GM12891 (cell line): ENCODE data around the gene OPCML.

ENCODE experiments used
- DNase-seq: peaks from one replicate; pipeline ENCODE4 v3.0.0; 2011; ENCODE audit warnings: low spot score; ENCODE audit not compliant: insufficient read length
- FAIRE-seq: peaks from 2 replicates; lab custom pipeline; 2011; peaks lifted over from hg19 to GRCh38; lab: Jason Lieb, UNC
- PAX5 ChIP-seq: IDR thresholded peaks from 2 replicates; pipeline ENCODE4 v1.6.1; 2011; ENCODE audit warnings: low read length, moderate library complexity, mild to moderate bottlenecking; ENCODE audit not compliant: insufficient read depth, severe bottlenecking
- POLR2A ChIP-seq: IDR thresholded peaks from 2 replicates; pipeline ENCODE4 v1.6.1; 2011; ENCODE audit warnings: low read depth, low read length, control low read depth
- POLR2AphosphoS5 ChIP-seq: IDR thresholded peaks from 2 replicates; pipeline ENCODE4 v1.6.1; 2011; ENCODE audit warnings: low read depth, low read length, control low read depth
- POU2F2 ChIP-seq: IDR thresholded peaks from 2 replicates; pipeline ENCODE4 v1.6.1; 2011; ENCODE audit warnings: low read depth, mild to moderate bottlenecking, control low read depth, low read length, moderate library complexity
- SPI1 ChIP-seq: IDR thresholded peaks from 2 replicates; pipeline ENCODE4 v1.6.1; 2011; ENCODE audit warnings: low read depth, low read length, control low read depth
- TAF1 ChIP-seq: IDR thresholded peaks from 2 replicates; pipeline ENCODE4 v1.6.1; 2011; ENCODE audit warnings: low read depth, low read length, control low read depth

The OPCML gene

DNA sequence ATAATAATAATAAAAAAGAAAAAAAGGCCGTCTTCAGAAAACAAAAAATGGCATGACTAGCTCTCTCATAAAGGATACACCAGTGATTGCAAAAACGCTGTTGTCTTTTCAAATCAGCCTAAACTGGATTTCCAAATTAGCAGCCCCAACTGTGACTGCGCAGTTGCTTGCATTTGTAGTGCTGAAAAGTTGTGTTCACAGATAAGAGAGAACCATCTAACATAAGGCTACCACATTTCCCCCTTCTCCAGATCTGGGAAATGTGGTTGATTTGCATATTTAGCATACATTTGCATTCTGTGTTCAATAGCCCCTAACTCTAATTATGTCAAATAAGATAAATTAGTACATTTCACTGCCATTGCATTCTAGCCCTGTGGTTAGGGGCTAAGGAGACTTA is 650.7 kb downstream of the OPCML start:
- TF ChIP-seq SPI1 (no peak), POLR2AphosphoS5 (no peak), PAX5 (no peak), TAF1 (no peak), POU2F2 (no peak)
- FAIRE-seq: no peak
- no peak for DNase-seq

DNA sequence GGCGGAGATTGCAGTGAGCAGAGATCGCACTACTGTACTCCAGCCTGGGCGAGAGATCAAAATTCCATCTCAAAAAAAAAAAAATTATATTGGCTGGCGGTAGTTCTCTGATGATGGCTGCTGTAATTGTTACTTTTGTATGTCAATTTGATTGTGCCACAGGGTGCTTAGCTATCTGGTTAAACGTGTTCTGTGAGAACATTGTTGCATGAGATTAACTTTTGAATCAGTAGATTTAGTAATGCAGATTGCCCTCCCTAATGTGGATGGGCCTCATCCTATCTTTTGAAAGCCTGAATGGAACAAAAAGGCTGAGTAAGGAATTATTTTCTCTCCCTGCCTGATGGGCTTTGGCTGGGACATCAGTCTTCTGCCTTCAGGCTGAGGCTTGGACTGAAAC is 654.2 kb downstream of the OPCML start:
- no peak for DNase-seq
- no peak for TF ChIP-seq TAF1
- TF ChIP-seq POLR2AphosphoS5: no peak
- TF ChIP-seq PAX5: no peak
- no peak for TF ChIP-seq POU2F2
- no peak for TF ChIP-seq SPI1
- TF ChIP-seq POLR2A: no peak
- FAIRE-seq: no peak

DNA sequence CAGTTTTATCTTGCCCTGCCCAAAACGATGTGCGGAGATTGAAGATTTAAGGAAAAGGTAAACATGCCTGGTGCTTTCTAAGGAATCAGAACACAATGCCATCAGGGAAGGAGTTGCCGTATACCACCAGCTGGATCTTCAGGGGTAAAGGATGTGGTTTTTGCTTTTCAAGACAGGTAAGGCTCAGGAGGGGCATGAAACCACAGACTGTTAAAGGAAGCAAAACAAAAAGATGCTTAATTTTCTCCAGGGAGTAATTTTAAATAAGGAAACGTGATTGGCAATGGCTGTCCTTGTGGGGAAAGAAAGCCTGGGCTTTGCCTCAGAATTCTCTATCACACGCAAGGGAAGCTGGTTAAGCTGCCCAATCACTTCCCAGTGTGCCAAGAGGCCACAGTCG is 655.6 kb downstream of the OPCML start:
- no peak for TF ChIP-seq TAF1
- no peak for TF ChIP-seq POLR2AphosphoS5
- TF ChIP-seq SPI1: no peak
- no peak for TF ChIP-seq POLR2A
- TF ChIP-seq PAX5: no peak
- TF ChIP-seq POU2F2: no peak
- DNase-seq: no peak
- no peak for FAIRE-seq

DNA sequence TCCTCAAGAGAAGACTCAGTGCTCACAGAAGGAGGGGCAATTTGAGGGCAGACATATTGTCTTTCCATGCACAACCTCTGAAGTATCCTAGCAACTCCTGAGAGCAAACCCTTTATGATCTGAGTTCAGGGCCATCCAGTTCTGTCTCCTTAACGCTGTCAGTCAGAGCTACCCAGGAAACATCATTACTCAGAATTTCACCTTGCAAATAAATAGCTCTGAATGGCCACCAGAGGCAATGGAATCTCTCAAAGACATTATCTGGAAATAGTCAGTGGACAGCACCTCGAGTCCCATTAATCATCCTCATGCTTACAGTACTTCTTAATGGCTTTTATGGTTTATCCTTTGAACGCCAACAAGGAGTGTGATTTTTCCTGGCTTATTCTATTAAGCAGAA is 656.1 kb downstream of the OPCML start:
- TF ChIP-seq POLR2AphosphoS5 (no peak), POU2F2 (no peak), POLR2A (no peak), PAX5 (no peak), SPI1 (no peak), TAF1 (no peak)
- FAIRE-seq: no peak
- DNase-seq: no peak

DNA sequence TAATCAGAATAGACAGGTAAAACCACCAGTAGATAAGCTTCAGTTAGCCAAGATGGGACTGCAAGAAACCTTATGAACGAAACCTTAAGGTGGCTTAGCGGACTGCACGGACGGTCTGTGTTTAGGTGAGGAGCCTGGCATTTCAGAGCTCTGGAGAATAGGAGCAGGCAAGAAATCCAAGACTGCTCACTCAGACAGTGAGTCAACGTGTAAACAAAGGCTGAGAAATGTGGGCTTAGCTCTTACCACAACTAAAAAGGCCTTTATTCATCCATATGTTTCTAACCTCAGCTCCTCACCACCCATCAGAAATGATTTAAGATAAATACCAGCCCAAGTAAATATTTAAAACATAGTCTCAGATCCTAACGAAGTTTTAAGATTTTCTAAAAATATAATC is 657.7 kb downstream of the OPCML start:
- FAIRE-seq: no peak
- no peak for DNase-seq

DNA sequence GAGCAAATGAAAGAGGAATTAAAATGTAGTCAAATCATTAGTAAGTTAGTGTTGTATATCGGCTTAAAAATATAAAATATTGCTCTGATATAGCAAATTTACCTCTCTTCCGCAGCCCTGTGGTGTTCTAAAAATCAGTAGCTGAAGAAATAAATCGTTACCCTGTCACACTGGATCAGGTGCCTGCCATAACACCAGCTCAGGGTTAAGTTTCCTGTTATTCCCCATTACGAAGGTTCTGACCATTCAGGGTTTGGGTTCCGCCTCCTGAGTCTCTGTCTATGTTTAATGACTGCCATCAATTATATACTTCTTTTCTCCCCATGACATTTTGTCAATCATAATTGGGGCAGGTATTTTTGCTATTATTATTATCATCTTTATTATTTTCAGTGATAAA is 658.5 kb downstream of the OPCML start:
- DNase-seq (no peak), FAIRE-seq (no peak)
- TF ChIP-seq POLR2AphosphoS5 (no peak), SPI1 (no peak), TAF1 (no peak), PAX5 (no peak), POU2F2 (no peak), POLR2A (no peak)

More for the DNA sequence above, 657.7 kb downstream of the OPCML start:
- no peak for TF ChIP-seq SPI1

DNA sequence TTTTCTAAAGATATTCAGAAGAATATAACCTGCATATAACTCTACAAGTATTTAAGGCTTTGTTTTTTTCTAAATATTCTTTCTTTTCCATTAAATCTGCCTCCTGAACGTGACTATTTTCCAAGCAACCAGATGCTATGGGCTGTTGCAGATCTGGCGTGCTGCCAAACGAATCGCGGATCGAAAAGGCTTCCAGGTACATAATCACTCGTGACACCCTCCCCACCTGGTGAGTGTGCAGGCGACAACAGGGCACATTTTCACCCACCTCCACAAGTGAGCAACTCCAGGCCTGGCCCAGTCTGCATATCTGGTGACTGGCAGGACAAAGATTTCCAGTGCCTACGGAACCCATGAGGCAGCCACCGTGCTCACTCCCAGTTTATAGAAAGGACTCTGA is 660.1 kb downstream of the OPCML start:
- no peak for TF ChIP-seq PAX5
- no peak for TF ChIP-seq TAF1
- TF ChIP-seq SPI1: no peak
- TF ChIP-seq POU2F2: no peak
- no peak for TF ChIP-seq POLR2AphosphoS5
- TF ChIP-seq POLR2A: no peak
- FAIRE-seq (no peak), DNase-seq (no peak)

DNA sequence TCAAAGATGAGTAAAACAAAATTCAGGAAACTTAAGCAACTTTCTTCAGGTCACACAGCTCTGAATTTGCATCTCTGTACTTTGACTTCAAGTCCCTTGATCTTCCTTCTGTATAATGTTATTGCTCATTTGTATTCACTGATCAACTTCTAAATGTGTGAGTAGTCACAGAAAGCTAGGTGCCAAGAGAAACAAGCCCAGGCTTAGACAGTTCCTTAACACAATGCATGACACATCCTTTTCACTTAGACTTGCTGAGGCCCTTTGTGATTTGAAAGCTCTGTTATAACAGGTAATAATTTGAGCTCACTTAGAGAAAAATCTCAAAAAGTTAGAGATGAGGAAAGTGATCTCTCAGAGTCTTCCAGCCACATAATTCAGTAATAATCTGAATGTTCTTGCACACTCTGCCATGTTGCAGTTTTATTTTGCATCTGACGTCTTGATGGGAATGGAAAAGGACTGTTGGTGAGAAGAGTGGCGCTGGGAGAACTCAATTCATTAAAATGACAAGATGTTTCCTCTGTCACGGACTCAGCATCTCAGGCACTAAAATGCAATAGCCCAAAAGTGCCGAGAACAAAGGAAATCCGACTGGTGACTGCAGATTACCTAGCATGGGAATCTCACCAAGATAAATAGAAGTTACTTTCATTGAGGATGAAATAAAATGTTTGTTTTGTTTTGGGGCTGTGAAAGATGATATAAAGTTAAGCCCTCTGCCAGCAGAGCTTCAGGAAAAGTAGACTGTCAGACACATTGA is 665.3 kb downstream of the OPCML start:
- DNase-seq (no peak), FAIRE-seq (no peak)
- TF ChIP-seq POLR2AphosphoS5 (no peak), POU2F2 (no peak), PAX5 (no peak), POLR2A (no peak), TAF1 (no peak), SPI1 (no peak)

DNA sequence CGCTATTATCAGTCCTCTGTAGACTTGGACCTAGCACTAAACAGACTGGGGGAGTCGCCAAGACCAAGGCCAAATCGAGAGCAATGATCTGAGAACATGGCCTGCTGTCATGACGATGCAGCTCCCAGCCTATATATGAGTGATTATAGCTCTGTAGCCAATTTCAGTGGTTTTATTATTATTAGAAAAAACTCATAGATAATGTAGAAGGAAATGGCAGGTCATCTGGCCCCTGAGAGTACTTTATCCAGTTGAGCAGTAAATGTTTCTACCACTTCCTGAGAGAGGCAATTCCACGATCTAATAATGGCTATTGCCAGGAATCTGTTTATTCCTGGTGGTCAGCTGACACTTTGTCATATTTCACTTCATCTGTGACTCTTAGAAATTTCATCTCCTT is 666.7 kb downstream of the OPCML start:
- TF ChIP-seq POLR2A (no peak), PAX5 (no peak), TAF1 (no peak), SPI1 (no peak), POU2F2 (no peak), POLR2AphosphoS5 (no peak)
- FAIRE-seq: no peak
- DNase-seq: no peak
